ENCODE measurements around the gene NOSIP. TPM values are rescaled to one million over a fixed set of nuclear protein-coding genes. Genes with fewer than 3 reads are reported as not detected.

Gene NOSIP
- total and polyA plus RNA-seq, 8 donors = 18.1 to 354 (median 87.3) TPM

DNA sequence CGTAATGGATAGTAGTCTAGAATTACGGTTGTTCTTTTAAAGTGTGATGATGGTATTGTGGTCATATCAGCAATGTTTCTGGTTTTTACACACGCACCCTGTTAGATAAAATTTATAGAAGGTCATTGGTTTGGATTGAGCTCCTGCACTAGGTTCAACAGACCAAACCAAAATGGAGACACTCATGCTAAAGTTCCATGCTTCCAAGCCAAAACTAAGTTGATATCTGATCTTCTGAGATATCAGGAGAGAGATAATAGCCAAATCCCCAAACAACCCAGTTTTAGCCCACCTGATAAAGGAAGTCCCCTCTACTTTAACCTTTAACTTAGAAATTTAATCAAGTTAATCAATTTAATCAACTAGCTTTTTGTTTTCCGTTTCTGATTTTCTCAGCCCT, 1.2 kb downstream of the NOSIP start:
- no peak for TF ChIP-seq POLR2AphosphoS5 (IDR thresholded peaks at IDR 0.05)
- TF ChIP-seq POLR2A (IDR thresholded peaks at IDR 0.05) = no peak
- no peak for TF ChIP-seq EP300 (IDR thresholded peaks at IDR 0.05)
- TF ChIP-seq, protein P1, sequence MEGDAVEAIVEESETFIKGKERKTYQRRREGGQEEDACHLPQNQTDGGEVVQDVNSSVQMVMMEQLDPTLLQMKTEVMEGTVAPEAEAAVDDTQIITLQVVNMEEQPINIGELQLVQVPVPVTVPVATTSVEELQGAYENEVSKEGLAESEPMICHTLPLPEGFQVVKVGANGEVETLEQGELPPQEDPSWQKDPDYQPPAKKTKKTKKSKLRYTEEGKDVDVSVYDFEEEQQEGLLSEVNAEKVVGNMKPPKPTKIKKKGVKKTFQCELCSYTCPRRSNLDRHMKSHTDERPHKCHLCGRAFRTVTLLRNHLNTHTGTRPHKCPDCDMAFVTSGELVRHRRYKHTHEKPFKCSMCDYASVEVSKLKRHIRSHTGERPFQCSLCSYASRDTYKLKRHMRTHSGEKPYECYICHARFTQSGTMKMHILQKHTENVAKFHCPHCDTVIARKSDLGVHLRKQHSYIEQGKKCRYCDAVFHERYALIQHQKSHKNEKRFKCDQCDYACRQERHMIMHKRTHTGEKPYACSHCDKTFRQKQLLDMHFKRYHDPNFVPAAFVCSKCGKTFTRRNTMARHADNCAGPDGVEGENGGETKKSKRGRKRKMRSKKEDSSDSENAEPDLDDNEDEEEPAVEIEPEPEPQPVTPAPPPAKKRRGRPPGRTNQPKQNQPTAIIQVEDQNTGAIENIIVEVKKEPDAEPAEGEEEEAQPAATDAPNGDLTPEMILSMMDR (IDR thresholded peaks at IDR 0.05) = no peak
- intact Hi-C loops (cut with DNase I; ENCODE audit: low total_unique reads) = no loop called here
- 49 to 63% (median 58%) methylated on average over 4 of the region's 4 CpGs for WGBS, 5 donors

DNA sequence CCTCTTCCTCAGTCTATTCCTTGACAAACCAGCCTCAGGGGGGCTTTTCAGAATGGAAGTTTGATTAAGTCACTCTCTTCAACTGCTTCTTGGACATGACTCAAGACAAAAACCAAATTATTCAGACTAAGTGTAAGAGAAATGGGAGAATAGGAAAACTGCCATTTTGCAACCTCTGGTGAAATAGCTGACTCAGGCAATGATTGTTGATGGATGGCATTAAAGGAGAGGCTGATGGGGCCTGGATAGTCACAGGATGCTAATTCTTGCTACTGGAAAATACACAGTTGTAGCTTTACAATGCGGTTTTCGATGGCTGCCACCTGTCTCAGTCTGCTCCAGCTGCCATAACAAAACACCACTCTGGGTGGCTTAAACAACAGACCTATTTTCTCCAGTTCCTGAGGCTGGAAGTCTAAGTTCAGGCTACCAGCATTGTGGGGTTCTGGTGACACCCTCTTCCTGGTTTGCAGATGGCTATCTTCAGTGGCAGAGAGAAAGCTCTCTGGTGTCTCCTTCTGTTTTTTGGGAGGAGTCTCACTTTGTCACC, 6.1 kb downstream of the NOSIP start:
- Histone ChIP-seq H3K9me3 (no peaks in the 10 kb centered on the region), H3K27ac (no peak overlapping the region), H3K36me3 (peaks cover 11 to 37% (median 34%) of the 10 kb centered on the region in 4 donors), H3K4me3 (no peak overlapping the region), H3K4me1 (peaks cover 21 to 48% (median 40%) of the 10 kb centered on the region in 4 donors), H3K27me3 (no peaks in the 10 kb centered on the region)
- TF ChIP-seq POLR2AphosphoS5 (IDR thresholded peaks at IDR 0.05) = no peak
- TF ChIP-seq, protein P1 (IDR thresholded peaks at IDR 0.05) = no peak
- TF ChIP-seq EP300 (IDR thresholded peaks at IDR 0.05) = no peak
- no peak for TF ChIP-seq POLR2A (IDR thresholded peaks at IDR 0.05)
- no peak for DNase-seq
- intact Hi-C loops (cut with DNase I; ENCODE audit: low total_unique reads) = no loop called here
- 71 to 93% (median 90%) methylated on average over 2 of the region's 2 CpGs for WGBS, 5 donors

More for the DNA sequence above, 1.2 kb downstream of the NOSIP start:
- Histone ChIP-seq H3K4me3 (peak overlapping the region in 2 of 4 donors; percentile 80 to 81), H3K27me3 (no peaks in the 10 kb centered on the region), H3K36me3 (peaks cover 9 to 24% (median 24%) of the 10 kb centered on the region in 4 donors), H3K4me1 (peaks cover 11 to 48% (median 29%) of the 10 kb centered on the region in 4 donors), H3K27ac (no peak overlapping the region), H3K9me3 (no peaks in the 10 kb centered on the region)
- DNase-seq = no peak

DNA sequence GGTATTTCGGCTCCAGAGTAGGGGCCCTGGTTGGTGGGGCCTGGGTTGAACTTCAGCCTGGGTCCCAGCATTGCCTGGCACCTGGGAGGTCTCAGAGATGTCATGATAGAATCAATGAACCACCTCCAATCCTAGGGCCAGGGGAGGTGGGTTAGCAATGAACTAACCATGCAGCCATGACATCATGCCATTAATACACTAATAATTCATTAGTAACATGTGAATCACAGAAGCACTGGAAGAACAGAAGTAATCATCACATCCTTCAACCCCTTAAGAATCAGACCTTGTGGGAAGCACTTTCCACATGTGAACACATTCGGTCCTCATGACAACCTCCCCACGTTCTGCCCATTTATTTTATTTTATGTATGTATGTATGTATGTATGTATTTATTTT, 6.9 kb downstream of the NOSIP start:
- Histone ChIP-seq H3K27me3 (no peaks in the 10 kb centered on the region), H3K36me3 (peaks cover 11 to 37% (median 34%) of the 10 kb centered on the region in 4 donors), H3K4me1 (peaks cover 27 to 47% (median 39%) of the 10 kb centered on the region in 4 donors), H3K9me3 (no peaks in the 10 kb centered on the region), H3K27ac (no peak overlapping the region), H3K4me3 (no peak overlapping the region)
- WGBS, 5 donors = 81 to 93% (median 84%) methylated on average over 3 of the region's 3 CpGs
- intact Hi-C loops (cut with DNase I; ENCODE audit: low total_unique reads) = no loop called here
- DNase-seq = no peak
- TF ChIP-seq EP300 (IDR thresholded peaks at IDR 0.05) = no peak
- TF ChIP-seq, protein P1 (IDR thresholded peaks at IDR 0.05) = no peak
- TF ChIP-seq POLR2AphosphoS5 (IDR thresholded peaks at IDR 0.05) = no peak
- TF ChIP-seq POLR2A (IDR thresholded peaks at IDR 0.05) = no peak

DNA sequence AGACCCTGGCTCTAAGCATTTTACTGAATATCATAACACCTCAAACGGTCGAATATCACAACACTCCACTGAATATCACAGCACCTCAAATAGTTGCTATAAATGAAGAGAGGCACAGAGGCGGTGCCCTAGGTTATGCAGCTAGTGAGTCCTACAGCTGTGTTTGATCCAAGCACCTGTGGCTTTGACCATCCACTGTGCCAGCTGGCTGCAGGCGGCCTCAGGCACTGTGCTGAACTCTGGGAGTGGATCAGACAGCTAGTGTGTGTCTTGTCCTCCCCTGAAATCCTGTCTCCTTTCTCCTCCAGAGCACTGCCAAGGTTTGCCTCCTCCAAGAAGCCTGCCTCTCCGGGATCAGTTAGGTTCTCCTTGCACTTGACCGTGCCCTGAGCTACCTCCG, 7.3 kb downstream of the NOSIP start:
- Histone ChIP-seq H3K27ac (no peak overlapping the region), H3K27me3 (no peaks in the 10 kb centered on the region), H3K4me1 (peaks cover 30 to 47% (median 39%) of the 10 kb centered on the region in 4 donors), H3K36me3 (peaks cover 11 to 37% (median 34%) of the 10 kb centered on the region in 4 donors), H3K4me3 (no peak overlapping the region), H3K9me3 (no peaks in the 10 kb centered on the region)
- intact Hi-C loops (cut with DNase I; ENCODE audit: low total_unique reads) = no loop called here
- 87 to 93% (median 90%) methylated on average over 7 of the region's 7 CpGs for WGBS, 5 donors
- TF ChIP-seq, protein P1 (IDR thresholded peaks at IDR 0.05) = no peak
- TF ChIP-seq POLR2A (IDR thresholded peaks at IDR 0.05) (no peak), EP300 (IDR thresholded peaks at IDR 0.05) (no peak)
- DNase-seq = no peak
